COLO829 (cell line): ENCODE results near the gene MYLK.
A peak's percentile ranks its signal among the peaks of the same experiment; 100 is the strongest.

ENCODE experiments used
- DNase-seq: peaks from one replicate; pipeline ENCODE4 v3.0.0; 2012; ENCODE audit warnings: low spot score

Gene MYLK

DNA sequence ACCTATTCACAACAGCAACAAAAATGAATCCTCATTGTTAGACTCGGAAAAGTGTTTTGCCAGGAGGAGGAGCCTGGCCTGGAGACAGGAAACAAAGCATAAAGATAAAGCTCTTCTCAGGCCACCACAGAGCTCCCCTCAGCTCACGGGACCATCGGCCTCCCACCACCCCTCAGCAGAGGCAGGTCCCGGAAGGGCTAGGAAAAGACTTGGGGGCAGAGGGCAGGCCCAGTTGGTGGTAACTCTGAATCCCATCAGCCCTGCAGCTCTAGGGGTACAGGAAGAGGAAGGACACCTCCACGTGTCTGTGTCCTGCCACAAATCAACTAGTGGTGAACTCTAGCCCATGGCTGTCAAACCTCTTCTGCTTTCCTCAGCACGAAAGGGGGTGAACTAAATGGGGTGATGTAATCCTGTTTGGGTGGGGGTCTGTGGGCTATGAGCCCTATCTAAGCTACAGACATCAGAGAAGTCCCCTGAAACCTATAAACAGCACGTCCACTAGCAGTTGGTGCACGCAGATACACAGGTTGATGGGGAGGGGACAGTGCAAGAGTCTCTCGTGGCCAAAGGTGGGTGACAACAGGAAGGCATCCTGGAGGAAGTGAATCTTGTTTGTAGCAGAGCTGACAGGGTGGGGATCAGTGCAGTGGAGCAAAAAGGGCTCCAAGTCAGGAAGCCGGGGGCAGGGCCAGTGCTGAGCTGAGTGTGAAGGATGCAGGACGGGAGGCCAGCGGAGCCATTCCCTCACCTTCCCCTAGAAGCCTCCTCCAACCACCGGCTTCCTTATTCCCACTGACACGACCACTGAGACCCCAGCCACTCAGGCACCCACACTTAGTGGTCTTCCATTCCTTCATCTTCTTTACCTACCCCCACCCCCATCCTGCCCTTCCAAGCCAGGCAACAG is 188.1 kb downstream of the MYLK start:
- DNase-seq = peak; percentile 81

- DNase-seq = peak; percentile 43
Observed at GRCh38 chr3:123695152-123695551, 189.0 kb downstream of the MYLK start.

DNA sequence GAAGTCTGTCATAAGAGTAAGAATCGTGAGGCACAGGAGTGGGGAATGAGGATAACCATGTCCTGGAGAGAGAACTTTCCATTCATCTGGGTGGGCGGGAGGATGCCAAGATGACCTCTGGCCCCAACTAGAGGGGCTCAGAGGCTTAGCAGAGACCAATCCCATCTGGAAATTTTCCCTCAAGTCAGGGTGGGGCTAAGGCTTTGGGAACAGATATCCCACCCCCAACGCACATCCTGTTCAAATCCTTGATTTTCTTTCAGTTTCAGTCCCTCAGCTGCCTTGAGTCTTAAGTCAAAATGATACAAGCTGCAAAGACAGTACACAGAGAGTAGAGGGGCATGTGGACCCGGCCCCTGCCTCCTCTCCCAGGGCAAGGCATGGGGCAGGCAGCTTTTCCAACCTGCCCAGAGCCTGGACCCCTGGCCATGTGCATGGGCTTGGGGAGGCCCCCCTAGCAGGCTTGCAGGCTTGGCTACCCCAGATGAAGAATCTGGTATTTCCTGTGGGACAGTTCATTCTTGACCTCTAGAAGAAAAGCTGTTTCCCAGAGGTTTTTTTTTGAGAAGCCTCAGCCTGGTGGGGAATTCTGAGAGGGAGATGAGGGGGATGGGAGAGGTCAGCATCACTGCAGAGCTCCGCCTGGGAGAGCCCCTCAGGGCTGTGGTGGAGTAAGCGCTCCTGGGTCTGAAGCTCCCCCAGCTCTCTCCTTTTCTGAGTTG is 189.6 kb downstream of the MYLK start:
- DNase-seq = no peak

- DNase-seq = no peak
Observed at GRCh38 chr3:123693584-123694190, 190.4 kb downstream of the MYLK start.

DNA sequence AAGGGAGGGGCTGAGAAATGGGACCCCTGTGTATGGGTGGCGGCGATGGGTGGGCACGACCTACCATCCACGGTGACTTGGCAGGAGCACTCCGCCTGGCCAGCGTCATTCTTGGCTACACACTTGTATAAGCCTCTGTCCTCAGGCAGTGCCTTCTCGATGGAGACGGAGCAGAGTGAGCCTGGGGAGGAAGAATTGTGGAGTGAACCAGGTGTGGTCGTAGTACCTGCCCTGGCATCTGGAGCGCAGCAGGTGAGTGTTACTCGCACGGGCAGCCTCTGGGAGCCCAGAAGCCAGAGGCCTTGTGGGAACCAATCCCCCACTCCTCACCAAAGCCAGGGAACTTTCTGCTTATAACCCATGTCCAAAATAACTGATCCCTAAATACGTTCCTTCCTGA is 191.5 kb downstream of the MYLK start:
- DNase-seq = no peak

GRCh38 chr3:123692041-123692440 is 192.1 kb downstream of the MYLK start:
- DNase-seq = no peak

GRCh38 chr3:123689831-123690230 is 194.3 kb downstream of the MYLK start:
- no peak for DNase-seq

GRCh38 chr3:123688241-123688747 is 195.8 kb downstream of the MYLK start:
- DNase-seq = peak; percentile 99

DNA sequence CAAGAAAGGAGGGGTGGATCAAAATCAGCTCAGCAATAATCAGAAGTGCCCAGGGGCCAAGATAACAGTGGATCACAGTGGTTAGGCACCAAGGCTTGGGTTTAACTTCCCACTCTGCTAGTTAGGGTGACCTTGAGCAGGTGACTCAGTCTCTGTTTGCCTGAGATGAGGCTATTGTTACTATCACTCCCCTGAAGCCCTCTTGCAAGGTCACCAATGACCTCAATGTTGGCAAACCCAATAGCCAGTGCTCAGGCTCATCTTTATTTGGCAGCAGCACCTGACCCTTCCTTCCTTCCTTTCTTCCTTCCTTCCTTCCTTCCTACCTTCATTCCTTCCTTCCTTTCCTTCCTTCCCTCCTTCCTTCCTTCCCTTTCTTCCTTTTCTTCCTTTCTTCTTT is 196.8 kb downstream of the MYLK start:
- no peak for DNase-seq

GRCh38 chr3:123686251-123686650 is 197.9 kb downstream of the MYLK start:
- DNase-seq = no peak

DNA sequence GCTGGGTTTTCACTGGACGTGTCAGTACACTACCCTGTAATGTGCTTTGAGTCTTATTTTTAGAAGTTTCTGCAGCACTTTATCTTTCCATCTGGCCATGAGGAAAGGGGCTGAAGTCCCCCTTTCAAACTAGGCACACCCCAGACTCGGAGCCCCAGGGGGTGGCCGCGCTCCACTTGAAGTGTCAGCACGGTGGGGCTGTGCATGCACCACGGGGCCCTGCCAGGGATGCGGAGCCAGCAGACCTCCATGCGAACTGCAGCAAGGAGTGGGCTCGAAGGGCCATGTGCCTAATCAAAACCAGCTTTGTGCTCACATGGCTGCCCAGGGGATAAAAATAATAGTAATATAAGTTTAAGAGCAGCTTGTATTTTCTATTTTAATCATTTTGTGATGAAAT is 198.4 kb downstream of the MYLK start:
- DNase-seq = no peak

GRCh38 chr3:123684636-123685035 is 199.5 kb downstream of the MYLK start:
- DNase-seq = no peak

GRCh38 chr3:123684209-123684608 is 199.9 kb downstream of the MYLK start:
- DNase-seq = no peak

DNA sequence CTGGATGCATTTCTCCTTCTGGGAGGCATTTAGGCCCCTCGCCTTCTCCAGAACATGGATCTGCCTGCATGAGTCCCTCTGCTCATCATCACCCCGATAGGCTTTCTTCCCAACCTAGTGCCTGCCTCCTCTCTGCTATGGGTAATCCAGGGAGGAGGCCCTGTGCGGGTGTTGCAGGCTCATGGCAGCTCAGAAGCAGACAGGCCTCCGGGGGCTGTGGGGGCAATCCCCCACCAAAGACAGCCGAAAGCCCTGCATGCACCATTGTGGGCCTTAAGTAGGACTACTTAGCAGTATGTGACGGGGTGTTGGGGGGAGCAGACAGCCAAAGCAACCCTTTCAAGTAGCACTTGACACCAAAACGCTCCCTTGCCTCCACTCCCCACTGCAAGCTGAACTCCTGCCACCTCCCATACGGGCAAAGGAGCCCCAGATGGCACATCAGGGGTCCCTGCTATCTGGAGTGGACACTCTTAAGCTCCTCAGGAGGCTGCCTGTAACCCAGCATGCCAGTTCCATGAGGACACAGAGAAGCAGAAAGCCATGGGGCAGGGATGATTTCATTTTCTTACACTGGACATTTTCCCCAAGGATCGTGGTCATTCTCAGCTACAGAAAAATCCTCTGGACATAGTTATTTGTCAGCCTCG is 200.5 kb downstream of the MYLK start:
- no peak for DNase-seq

DNA sequence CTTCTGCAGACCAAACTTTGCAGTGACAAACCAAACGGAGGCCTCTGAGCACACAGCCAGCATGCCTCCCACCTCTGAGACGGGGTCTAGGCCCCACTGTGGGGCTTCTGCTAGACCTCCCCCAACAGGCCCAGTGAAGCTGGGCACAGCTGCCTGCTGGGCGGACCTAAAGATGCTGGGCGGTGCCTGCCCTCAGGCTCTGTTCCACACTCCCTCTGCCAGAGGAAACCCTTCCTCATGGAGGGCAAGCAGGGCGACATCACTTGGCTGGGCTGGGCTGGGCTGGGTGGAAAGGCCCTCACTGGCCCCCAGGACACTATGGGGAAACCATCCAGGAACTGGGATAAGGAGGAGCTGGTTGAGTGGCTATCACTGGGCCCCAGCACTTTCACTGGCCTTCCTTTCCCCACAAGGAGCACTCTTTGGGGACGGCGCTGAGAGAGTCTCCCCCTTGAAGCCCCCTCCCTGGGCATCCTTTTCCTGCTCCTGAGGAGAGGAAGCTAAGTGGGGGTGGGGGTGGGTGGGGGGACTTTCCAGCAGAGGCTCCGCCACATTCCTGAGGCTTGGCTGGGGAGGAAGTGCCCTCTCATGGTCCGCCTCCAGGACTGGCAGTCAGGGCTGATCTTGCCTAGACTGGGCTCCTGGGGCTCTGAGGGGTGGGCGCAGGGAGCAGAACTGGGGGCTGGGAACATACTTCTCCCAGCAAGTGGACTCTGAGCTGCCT is 201.2 kb downstream of the MYLK start:
- DNase-seq = no peak

DNA sequence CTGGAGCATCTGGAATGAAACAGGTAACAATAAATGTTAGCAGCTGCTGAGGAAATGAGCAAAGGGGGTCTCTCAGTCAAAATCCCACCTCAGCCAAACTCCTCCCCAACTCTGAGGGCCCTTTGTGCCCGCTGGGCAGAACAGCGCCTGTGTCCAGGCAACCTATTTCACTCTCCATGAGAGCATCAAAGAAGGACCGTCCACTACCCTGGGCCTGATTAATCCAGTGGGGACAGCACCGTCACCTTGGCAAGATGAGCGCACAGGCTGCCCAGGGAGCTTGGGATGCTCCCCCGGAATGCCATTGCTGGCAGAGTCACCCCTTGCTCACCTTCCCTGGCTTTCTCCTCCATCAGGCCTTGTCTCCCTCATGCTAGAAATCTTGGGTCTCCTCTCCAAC is 201.8 kb downstream of the MYLK start:
- DNase-seq = no peak

DNA sequence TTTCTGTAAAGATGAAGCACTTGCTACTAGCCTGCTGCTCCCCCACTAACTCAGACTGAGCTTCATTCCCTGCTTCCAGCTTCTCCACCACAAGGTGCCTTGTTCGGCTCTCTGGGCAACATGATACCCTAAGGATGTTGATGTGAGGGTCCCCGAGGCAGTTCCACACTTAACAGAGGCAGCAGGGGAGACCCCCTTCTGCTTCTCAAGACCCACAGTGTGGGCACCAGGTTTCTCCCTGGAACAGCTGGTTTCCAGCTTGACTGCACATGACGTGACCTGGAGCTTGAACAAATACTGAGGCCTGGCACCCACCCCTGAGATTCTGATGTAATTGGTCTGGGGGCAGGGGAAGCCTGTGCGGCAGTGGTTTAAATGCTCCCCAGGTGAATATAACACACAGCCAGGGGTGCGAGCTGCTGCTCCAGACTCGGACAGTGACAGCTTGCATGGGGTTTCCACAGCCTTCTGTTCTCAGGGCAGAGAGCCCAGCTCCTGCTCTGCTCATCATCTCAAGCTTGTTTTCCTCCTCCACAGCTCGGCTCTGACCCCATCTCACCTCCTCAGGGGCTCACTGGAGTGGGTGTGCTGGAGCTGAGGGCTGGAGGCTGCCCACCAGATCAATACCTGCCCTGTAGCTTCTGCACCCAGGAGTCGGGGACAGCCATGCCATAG is 204.3 kb downstream of the MYLK start:
- DNase-seq = no peak

- DNase-seq = no peak
Observed at GRCh38 chr3:123678108-123678511, 206.0 kb downstream of the MYLK start.

- DNase-seq = no peak
Observed at GRCh38 chr3:123672429-123673146, 211.5 kb downstream of the MYLK start.

DNA sequence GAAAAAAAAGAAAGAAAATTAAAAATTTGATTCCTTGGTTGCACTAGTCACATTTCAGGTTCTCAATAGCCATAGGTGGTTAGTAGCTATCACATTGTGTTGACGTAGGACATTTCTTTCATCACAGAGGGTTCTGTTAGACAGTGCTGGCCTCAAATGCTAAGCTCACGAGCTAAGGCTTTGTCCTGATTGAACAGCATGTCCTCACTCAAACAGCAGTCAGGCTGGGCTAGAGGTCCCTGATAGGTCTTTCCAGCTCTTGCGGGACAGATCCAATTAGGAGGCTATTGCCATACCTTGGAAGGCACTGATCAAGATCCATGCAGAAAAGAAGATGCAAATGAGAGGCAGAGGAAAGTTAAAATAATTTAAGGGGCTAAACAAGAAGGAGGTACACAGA is 213.4 kb downstream of the MYLK start:
- no peak for DNase-seq
